GM10266 (cell line): ENCODE data around the gene DMRT3.

ENCODE experiments used
- DNase-seq: peaks from one replicate; pipeline ENCODE4 v3.0.0; 2012; ENCODE audit errors: extremely low spot score
- CTCF ChIP-seq: IDR thresholded peaks from 2 replicates; pipeline ENCODE4 v1.5.1; 2012; ENCODE audit warnings: mild to moderate bottlenecking, low read depth; ENCODE audit not compliant: control insufficient read depth, insufficient read depth; ENCODE audit errors: missing control alignments

DMRT3 gene

GRCh38 chr9:1024112-1024511, 47.7 kb downstream of the DMRT3 start:
- no peak for TF ChIP-seq CTCF
- no peak for DNase-seq

GRCh38 chr9:1025131-1025530, 48.7 kb downstream of the DMRT3 start:
- no peak for TF ChIP-seq CTCF
- DNase-seq = no peak

- no peak for DNase-seq
- no peak for TF ChIP-seq CTCF
These were observed 49.8 kb downstream of the DMRT3 start for GRCh38 chr9:1026219-1026618.

- no peak for TF ChIP-seq CTCF
- DNase-seq = no peak
These were observed 52.2 kb downstream of the DMRT3 start for GRCh38 chr9:1028501-1029190.

GRCh38 chr9:1031951-1032601, 55.6 kb downstream of the DMRT3 start:
- TF ChIP-seq CTCF = no peak
- no peak for DNase-seq

GRCh38 chr9:1034271-1034670, 57.8 kb downstream of the DMRT3 start:
- TF ChIP-seq CTCF = no peak
- DNase-seq = no peak

GRCh38 chr9:1039589-1039988, 63.1 kb downstream of the DMRT3 start:
- TF ChIP-seq CTCF = no peak
- DNase-seq = no peak
